ENCODE results near the gene REN. TPM values are rescaled to one million over a fixed set of nuclear protein-coding genes. Genes with fewer than 3 reads are reported as not detected.

REN gene
- total and polyA plus RNA-seq, 12 donors = 0.24 to 3.6 (median 0.95) TPM; not detected in 3

DNA sequence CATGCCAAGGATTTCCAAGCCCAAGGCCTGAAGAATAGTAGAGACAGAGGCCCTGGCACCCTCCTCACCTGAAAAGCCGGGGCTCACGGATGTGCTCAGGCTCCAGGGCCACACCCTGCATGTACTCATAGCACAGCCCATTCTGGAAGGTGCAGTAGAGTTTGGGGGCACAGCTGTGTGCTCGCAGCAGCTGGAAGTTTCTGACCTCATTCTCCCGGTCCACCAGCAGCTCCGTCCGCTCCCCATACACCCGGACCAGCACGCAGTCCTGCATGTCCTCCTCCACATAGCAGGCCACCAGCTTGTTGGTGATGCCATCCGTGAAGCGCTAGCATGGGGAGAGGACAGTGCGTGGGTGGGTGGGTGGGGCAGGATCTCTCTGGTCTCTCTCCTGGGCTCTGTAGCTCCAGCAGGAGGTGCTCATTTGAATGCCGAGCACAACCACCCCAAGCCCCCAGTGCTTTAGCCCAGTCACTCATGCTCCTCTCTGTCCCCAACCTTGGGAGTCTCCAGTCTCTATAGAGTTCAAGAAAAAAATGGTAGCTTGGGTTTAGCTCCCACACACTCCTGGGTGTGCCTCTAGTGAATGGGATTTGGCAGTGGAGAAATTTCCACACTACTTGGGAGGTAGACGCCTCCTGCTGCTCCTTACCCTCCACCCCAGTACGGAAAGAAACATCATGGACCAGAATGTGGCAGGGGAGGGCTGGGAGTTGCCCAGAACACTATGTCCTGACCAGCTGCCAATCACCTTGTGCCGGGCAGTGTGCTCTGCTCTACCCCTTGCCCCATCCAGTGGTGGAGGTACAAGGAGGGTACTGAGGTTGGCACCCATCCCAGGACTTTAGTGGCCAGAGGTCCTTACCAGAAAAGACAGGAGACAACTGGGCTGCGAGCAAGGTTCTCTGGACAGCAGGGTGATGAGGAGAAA is 16.2 kb downstream of the REN start:
- 79 to 90% (median 87%) methylated on average over 14 to 16 of the region's 16 CpGs for WGBS, 4 donors
- Histone ChIP-seq H3K36me3 (replicated peaks in 1 of 2) (no peaks in the 10 kb centered on the region), H3K27ac (peak overlapping the region in 1 of 5 donors; percentile 82), H3K4me3 (no peak overlapping the region), H3K4me1 (replicated peaks in 1 of 2) (peaks cover 6 to 18% of the 10 kb centered on the region in 2 donors), H3K27me3 (no peaks in the 10 kb centered on the region), H3K9me3 (replicated peaks in 1 of 3) (no peaks in the 10 kb centered on the region)
- intact Hi-C loops (cut with DNase I) = no loop called here
- DNase-seq = no peak
- no peak for TF ChIP-seq POLR2A (IDR thresholded peaks at IDR 0.05)
- TF ChIP-seq, protein P1, sequence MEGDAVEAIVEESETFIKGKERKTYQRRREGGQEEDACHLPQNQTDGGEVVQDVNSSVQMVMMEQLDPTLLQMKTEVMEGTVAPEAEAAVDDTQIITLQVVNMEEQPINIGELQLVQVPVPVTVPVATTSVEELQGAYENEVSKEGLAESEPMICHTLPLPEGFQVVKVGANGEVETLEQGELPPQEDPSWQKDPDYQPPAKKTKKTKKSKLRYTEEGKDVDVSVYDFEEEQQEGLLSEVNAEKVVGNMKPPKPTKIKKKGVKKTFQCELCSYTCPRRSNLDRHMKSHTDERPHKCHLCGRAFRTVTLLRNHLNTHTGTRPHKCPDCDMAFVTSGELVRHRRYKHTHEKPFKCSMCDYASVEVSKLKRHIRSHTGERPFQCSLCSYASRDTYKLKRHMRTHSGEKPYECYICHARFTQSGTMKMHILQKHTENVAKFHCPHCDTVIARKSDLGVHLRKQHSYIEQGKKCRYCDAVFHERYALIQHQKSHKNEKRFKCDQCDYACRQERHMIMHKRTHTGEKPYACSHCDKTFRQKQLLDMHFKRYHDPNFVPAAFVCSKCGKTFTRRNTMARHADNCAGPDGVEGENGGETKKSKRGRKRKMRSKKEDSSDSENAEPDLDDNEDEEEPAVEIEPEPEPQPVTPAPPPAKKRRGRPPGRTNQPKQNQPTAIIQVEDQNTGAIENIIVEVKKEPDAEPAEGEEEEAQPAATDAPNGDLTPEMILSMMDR (IDR thresholded peaks at IDR 0.05) = no peak

DNA sequence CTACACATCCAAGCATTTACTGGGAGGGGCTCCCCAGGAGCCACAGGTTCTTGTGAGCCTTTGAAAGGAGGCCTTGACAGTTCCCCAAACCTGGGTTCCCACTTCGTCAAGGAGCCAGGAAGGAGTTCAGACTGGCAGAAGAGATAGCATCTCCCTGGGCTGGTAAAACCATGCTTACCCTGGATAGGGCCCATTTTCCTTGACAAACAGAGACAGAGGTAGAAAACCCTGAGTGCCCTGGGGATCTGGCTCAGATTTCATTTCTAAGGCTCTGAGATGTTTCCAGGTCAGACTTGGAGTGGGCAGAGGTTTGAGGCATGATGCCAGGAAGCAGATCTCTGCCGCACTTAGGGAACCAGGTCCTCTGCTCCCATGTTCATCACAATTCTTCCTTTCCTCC is 17.0 kb downstream of the REN start:
- no peaks in the 10 kb centered on the region for H3K27me3 ChIP-seq
- intact Hi-C loops (cut with DNase I) = no loop called here
- TF ChIP-seq POLR2A (IDR thresholded peaks at IDR 0.05) = no peak
- TF ChIP-seq, protein P1 (IDR thresholded peaks at IDR 0.05) = no peak
- WGBS, 4 donors = 65 to 80% (median 77%) methylated on average over 2 of the region's 2 CpGs
- no peak for DNase-seq
- H3K4me3 ChIP-seq = no peak overlapping the region
- H3K36me3 ChIP-seq (replicated peaks in 1 of 2) = no peaks in the 10 kb centered on the region
- H3K9me3 ChIP-seq (replicated peaks in 1 of 3) = no peaks in the 10 kb centered on the region
- no peak overlapping the region for H3K27ac ChIP-seq
- peaks cover 6 to 18% of the 10 kb centered on the region in 2 donors for H3K4me1 ChIP-seq (replicated peaks in 1 of 2)

DNA sequence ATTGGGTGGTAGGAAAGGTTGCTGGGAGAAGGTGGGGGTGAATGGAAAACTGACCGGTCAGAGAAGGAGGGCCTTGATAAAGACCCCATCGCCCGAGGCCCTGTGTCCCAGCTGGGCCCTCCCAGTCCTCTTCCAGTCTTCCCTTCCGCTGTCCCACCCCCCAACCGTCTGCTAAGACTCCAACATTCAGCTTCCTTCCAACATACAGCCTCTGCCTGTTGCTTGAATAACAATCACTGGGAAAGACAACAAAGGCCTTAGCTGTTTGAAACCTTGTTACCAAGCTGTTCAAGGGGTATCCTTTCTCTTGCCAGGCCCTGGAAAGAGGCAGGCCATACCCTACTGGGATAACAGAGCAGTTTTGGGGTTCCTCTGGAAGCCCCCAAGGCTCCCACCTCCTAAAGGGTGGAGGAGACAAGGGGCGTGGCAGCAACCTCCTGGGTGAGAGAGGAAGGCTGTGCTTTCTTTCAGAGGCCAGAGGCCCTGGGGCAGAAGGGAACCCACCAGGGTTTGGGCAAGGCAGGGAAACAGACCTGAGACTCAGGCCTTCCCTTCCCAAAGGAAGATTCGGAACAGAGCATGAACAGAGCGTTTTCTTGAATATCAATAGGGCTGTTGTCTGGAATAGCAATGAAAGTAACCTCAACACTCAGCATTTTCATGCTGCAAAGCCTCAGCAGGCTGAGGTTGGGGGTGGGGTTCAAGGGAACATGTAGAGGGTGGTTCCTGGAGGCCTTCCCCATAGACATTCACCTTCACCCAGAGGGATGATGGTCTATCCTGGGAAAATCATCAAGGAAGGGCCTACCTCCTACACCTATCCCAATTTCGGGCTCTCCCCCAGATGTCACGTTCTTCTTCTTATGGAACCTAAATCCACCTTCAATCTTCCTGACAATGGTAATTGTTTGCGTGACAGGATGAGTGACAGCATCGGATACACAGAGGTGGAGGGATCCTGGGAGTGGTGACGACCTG is 18.4 kb downstream of the REN start:
- TF ChIP-seq POLR2A (IDR thresholded peaks at IDR 0.05) = no peak
- TF ChIP-seq, protein P1 (IDR thresholded peaks at IDR 0.05) = no peak
- no peak overlapping the region for H3K27ac ChIP-seq
- H3K4me3 ChIP-seq = no peak overlapping the region
- no peaks in the 10 kb centered on the region for H3K27me3 ChIP-seq
- no peaks in the 10 kb centered on the region for H3K9me3 ChIP-seq (replicated peaks in 1 of 3)
- peaks cover 6 to 27% of the 10 kb centered on the region in 2 donors for H3K4me1 ChIP-seq (replicated peaks in 1 of 2)
- intact Hi-C loops (cut with DNase I) = no loop called here
- DNase-seq = no peak
- 80 to 84% (median 82%) methylated on average over 13 of the region's 13 CpGs for WGBS, 4 donors
- H3K36me3 ChIP-seq (replicated peaks in 1 of 2) = no peaks in the 10 kb centered on the region

DNA sequence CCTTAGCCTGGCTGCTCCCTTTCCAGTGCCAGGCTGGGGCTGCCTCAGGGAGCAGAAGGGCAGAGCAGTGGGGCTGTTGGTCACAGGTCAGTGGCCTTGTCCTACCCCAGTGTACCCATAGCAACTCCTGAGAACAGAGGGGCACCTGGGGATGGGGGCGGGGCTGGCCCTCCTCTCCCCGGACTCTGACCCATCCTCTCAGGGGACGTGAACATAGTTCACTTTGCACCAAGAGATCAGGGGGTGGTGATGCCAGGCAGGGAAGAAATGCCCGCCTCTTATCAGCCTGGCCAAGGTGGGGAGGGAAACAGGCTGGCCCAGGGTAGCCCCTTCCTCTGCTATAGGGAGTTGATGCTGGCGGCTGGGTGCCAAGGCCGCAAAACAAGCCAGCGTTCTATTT is 19.2 kb downstream of the REN start:
- DNase-seq = no peak
- Histone ChIP-seq H3K4me3 (no peak overlapping the region), H3K27ac (no peak overlapping the region), H3K9me3 (replicated peaks in 1 of 3) (no peaks in the 10 kb centered on the region), H3K36me3 (replicated peaks in 1 of 2) (no peaks in the 10 kb centered on the region), H3K27me3 (no peaks in the 10 kb centered on the region), H3K4me1 (replicated peaks in 1 of 2) (peaks cover 6 to 22% of the 10 kb centered on the region in 2 donors)
- WGBS, 4 donors = 49 to 79% (median 76%) methylated on average over 4 to 7 of the region's 7 CpGs
- TF ChIP-seq POLR2A (IDR thresholded peaks at IDR 0.05) = no peak
- TF ChIP-seq, protein P1 (IDR thresholded peaks at IDR 0.05) = no peak
- intact Hi-C loops (cut with DNase I) = no loop called here
